Renal cortical epithelial cell (primary cell): ENCODE measurements around the gene PACS1. TPM values are rescaled to one million over a fixed set of nuclear protein-coding genes. Genes with fewer than 3 reads are reported as not detected.
"Not testable (repeated sequence)": the region's sequence is repeated elsewhere in the genome, so short reads cannot be mapped to it uniquely, and the experiment has no call there.

Source experiments
- DNase-seq: peaks from one replicate; pipeline ENCODE4 v3.0.0-alpha.2; 2011; ENCODE audit warnings: low read depth
- total RNA-seq: library from RNA; depleted of rRNA; stranded (reverse); fragments of >200 nt; gene quantifications from 2 replicates; pipeline ENCODE4 v1.2.3, GENCODE V29; 2014

PACS1 gene
- total RNA-seq, 1 donor from 2014 or later: 61.2 TPM

DNA sequence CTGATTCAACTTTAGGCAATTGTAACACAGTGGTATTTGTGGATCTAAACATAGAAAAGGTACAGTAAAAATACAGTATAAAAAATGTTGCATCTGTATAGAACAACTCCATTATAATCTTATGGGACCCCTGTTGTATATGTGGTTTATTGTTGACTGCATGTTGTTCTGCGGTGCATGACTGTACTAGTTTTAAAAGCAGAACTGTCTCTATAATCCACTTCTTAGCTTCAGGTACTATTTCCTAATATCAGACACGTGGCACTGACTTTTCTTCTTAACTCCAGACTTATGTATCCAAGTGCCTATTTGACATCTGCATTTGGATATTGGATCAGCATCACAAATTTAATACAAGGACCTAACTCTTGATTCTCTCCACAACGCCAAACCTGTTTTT lies 41.1 kb downstream of the PACS1 start:
- no peak for DNase-seq

DNA sequence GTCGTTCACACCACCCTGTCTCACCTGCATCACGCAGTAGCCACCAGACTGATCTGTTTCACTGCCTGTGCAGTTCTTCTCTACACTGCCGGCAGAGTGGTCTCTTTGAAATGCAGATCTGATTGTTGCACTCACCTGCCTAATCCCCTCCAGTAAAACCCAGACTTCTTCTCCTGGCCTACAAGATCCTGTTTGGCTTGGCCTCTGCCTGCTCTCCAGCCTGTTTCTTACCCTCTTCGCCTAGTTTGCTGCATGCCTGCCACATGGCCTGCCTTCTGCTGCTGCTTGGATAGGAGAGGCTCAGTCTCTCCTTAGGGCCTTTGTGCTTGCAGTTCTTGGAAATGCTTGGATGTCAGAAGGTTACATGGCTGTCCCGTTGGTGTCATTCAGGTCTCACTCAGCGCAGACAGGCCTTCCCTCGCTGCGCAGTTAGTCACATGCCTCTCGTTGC lies 42.0 kb downstream of the PACS1 start:
- no peak for DNase-seq

DNA sequence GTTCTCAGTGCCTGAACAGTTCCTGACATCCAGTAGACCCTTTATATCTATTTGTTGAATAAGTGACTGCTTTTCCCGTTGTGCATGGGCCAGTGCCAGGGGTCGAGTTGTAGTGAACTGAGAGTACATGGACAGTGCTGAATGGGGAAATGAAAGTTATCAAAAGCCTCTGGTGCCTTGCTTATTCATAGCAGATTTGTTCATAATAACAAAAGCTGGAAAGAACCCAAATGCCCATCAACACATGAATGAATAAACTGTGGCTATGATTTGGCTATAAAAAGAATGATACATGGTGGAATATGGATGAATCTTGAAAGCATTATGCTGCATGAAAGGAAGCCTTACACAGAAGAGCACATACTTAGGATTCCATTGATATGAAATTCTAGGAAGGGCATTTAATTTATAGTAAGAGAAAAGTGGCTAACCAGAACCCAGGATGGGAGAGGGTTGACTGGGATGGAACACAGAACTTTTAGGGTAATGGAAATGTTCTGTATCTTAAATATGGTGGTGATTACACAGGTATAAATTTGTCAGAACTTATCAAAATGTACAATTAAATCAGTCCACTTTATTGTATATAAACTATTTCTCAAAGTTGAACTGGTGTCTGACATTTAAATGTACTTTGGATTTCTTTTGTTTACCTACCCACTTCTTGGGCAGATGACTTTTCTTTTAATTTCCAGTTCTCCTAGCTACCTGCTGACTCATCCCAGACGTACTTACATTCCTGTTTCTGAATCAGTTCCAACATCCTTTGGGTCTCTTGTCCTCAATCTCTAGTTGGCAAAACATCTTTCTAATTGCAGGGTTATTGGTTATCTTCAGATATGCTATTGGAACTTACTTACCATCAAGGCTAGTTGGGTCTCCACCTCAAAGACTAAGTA lies 42.8 kb downstream of the PACS1 start:
- peak; percentile 92 for DNase-seq

DNA sequence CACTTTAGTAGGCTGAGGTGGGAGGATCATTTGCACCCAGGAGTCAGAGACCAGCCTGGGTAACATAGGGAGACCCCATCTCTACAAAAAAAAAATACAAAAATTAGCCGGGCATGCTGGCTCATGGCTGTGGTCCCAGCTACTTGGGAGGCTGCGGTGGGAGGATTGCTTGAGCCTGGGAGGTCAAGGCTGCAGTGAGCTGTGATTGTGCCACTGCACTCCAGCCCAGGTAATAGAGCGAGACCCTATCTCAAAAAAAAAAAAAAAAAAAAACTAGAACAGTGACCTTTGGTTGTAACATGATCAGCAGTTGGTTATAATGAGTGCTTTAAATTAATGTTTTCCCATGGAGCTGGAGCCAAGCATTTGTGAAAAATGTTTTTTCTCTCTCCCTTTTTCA lies 44.9 kb downstream of the PACS1 start:
- not testable (repeated sequence) for DNase-seq

DNA sequence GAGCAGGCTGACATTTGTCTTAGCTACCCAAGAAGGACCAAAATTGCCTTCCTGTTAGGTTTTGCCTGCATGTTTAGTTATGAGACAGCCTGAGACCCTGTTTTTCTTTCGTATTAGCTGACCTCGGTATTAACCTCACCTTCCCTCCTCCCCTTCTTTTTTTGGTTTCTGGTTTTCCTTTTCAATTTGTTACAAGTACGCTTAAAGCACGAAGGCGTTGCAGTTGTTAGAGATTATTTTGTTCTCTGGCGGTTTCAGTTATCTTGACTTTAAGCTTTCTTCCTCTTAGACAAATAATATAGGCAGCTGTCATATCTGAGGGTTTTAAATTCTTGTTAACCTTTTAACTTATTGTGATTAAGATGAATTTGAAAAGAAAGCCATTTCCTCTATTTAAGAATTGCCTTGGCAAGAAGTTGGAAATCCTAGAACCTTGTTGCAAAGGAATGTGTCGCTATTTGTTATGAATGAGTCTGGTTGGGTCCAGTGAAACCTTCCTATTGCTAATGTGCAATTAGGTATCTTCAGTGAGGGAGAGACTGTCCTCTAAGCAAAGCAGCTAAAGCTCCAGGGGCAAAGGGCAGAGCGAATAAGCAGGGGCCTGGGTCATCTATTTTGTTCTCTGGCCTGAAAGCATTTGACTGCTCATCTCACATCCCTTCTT lies 45.7 kb downstream of the PACS1 start:
- no peak for DNase-seq

DNA sequence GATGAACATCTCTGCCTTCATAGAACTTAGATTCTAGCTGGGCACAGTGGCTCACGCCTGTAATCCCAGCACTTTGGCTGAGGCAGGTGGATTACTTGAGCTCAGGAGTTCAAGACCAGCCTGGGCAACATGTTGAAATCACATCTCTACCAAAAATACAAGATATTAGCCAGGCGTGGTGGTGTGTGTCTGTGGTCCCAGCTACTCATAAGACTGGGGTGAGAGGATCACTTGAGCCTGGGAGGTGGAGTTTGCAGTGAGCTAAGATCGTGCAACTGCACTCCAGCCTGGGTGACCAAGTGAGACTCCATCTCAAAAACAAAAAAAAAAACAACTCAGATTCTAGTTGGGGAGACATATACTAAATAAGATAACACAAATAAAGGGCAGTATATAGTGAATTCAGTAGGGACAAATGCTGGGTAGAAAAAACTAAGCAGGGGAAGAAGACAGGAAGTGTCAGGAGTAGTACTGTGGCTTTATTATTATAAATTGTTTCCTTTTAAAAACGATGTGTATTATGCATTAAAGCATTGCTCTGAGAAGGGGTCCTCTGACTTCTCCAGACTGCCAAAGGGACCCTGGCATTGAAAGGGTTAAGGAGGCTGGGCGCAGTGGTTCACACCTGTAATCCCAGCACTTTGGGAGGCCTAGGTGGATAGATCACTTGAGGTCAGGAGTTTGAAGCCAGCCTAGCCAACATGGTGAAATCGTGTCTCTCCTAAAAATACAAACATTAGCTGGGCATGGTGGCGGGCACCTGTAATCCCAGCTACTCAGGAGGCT lies 46.7 kb downstream of the PACS1 start:
- DNase-seq: no peak

DNA sequence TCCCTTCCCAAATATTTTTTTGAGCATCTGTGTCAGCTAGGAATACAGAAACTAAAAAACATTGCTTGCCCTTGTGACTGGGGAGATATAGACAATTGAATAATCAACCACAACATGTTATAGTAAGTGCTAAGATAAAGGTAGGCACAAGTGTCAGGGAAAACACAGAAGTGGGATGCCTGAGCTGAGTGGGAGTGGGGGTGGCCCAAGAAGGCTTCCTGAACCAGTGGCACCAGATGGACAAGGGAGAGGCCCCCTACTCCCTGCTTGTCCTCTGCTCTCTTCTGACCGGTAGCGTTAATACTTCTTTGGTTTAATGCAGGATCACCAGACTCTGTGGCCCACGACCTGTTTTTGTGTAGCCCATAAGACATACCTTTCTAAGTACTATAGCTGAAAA lies 48.8 kb downstream of the PACS1 start:
- DNase-seq: no peak

DNA sequence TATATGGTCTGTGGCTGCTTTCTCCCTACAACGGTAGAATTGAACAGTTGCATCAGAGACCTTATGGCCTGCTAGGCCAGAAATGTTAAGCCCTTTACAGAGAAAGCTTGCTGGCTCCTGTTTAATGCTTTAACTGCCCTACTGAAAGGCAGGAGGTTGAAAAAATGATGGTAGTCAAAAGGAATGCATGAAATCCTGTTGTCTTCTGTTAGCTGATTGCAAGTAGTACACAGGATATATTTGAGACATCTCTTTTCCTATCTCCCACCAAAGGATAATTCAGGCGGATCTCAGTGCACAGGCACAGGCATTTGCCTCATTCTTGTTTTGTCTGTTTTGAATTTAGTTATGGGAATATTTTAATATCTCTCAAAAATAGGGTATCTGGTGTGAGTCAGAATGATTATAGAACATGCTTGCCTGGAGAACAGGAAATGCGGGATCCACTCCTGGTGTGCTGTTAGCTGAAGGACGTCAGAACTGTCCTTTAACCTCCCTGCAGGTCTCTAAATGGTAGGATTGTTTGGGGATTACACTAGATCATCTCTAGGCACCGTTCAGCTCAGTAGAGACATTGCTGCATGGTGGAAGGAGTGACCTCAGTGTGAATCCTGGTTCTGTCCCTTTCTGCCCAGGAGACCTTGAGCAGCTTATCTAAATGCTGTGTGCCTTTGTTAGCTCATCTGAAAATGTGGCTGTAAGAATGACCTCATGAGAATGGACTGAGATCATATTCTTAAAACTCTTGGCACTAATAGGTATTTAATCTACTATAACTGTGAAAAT lies 49.5 kb downstream of the PACS1 start:
- DNase-seq: peak; percentile 64

DNA sequence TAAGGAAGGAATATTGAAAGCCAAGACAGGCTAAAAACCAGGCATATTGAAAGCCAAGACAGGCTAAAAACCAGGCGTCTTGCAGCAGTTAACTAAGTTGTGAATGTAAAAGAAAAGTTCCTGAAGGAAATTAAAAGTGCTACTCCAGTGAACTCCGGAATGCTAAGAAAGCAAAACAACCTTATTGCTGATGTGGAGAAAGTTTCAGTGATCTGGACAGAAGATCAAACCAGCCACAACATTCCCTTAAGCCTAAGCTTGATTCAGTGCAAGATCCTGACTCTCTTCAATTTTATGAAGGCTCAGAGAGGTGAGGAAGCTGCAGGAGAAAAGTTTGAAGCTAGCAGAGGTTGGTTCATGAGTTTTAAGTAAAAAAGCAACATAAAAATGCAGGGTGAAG lies 51.4 kb downstream of the PACS1 start:
- DNase-seq: peak; percentile 65

DNA sequence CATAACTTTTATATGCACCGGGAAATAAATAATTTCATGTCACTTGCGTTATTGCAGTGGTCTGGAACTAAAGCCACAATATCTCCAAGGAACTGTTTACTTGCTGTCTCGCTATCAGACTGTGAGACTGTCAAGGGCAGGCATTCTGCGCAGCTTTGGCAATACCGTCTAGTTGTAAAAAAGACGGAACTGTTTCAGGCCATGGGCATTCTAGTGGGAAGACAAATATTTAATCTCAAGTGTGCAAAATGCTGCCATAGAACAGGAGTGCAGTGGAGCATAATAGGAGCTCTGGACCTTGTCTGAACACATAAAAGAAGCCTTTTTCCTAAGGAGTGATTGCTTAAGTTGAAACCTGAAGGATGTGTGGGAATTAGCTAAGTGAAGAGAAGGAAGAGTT lies 53.8 kb downstream of the PACS1 start:
- peak; percentile 89 for DNase-seq

DNA sequence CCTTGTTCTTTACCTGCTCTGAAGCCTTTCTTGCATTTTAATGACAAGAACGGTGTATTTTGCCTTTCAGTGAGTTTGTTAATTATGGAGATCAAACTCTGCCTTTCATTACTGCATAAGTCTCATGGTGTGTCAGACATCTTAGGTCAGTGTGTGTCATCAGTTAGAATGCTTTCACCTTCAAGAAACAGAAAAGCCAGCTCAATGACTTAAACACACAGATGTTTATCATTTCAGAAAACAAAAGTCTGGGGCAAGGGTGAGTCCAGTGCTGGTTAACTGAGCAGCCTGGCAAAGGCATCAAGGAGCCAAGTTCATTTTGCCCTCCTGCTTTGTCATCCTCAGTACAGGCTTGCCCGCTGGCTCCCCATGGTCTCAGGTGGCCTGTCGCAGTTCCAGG lies 54.5 kb downstream of the PACS1 start:
- DNase-seq: peak; percentile 72

DNA sequence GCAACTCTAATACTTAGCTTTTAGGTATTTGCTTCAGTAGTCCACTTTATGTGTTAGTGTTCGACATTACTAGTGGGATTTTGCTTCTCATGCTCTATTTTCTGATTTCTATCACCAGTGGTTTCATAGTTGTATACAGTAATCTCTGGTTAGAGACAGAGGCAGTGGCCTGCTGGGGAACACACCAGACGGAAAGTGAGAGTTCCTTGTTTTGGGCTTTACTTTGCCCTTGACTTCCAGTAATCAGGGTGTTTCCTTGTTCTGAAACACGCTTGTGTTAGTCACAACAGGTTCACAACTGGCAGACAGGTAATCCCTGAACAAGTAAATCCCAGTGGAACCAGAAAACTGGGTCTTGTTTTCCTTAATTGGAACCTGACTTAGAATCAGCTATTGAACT lies 56.0 kb downstream of the PACS1 start:
- DNase-seq: peak; percentile 58

DNA sequence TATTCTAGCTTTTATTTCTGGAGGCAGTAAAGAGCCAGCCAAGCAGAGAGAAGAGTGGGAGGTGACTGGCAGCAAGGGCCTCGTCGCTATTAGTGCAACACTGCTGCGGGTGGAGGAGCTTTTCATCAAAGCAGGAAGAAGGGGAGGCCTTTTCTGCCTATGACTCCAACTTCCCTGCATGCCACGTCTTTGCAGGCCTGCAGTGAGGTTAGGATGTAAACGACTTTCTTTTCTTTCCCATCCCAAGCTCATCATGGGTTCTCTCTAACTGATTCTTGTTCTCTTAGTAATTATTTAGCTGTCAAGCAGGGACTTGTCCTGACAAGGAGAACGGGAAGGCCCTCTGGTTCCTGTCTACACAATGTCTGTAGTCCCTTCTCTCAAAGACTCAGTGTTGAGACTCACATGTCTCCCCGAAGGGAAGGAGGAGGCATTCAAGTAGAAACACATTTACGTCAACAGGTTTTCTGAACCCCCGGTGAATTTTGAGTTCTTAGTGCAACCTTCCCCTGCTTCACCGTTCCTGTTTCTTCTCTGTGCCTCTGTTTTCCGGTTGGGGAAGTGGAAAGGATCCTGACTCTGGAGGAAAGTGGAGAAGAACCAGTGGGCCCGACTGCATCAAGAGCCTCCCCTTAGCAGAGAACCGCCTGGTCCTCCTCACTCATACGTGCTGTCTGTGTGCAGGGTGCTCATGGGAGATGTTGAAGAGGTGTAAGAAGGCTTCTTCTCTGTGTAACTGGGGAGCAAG lies 56.9 kb downstream of the PACS1 start:
- DNase-seq: peak; percentile 80

DNA sequence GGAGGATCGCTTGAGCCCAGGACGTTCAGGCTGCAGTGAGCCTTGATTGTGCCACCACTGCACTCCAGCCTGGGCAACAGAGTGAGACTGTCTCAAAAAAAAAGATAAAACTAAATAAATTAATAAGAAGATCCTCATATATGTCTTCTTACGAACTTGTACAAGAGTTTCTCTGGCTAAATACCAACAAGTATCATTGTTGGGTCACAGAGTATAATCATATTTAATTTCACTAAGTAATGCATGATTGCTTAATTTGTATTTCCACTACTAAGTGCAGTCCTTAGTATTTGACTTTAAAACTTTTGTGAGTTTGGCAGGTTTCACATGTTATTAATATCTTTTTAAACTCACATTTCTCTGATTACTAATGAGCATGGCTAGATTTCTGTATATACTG lies 60.9 kb downstream of the PACS1 start:
- DNase-seq: no peak

DNA sequence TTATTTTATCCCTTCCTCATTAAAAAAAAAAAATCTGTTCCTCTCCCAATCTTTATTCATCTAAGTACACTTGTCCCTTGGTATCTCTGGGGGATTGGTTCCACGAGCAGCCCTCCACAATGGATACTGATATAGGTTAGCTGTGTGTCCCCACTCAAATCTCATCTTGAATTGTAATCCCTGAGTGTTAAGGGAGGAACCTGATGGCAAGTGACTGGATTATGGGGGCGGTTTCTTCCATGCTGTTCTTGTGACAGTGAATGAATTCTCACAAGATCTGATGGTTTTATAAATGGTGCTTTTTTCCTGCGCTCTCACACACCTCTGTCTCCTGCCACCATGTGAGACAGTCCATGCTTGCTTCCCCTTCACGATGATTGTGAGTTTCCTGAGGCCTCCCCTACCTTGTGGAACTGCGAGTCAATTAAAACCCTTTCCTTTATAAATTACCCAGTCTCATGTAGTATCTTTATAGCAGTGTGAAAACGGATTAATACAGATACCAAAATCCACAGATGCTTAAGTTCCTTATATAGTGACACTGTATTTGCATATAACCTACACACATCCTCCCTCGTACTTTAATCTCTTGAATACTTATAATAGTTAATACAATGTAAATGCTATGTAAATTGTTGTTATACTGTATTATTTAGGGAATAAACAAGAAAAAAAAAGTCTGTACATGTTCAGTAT lies 62.0 kb downstream of the PACS1 start:
- no peak for DNase-seq

DNA sequence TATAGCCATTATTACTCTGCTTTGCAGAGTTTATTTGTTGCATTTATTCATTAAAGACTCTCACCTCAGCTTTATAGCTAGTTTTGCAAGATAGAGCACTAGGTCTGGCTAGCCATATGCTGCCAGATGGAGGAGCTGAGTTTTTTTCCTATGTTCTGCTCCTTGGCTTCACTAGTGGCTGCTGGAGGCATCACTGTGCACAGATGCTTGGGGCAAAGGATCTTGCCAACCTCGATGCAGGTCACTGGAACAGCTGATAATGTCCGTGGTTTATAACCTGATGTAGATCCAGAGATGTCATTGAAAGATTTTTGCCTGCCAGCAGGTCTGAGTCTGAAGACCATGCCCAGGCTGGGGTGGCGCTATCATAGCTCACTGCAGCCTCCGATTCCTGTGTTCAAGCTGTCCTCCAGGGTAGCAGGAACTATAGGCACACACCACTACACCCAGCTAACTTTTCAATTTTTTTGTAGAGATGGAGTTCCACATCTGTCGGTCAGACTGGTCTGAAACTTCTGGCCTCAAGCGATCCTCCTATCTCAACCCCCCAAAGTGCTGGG lies 63.2 kb downstream of the PACS1 start:
- no peak for DNase-seq

DNA sequence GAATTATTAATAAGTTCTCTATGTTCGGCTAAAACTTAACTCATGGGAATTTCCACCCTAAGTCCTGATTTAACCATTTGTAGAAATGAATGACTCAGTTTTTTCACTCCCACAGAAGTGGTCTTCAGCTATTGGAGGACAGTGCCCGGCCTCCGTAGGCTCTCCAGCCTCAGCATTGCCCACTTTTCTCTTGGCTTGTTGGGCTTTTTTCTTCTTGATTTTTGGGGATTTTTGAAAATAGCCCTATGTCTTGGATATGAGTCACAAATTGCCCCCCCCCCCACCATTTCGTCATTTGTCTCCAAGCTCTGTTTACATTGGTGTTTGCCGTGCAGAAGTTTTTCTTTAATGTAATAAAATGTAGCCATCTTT lies 66.7 kb downstream of the PACS1 start:
- peak; percentile 45 for DNase-seq

DNA sequence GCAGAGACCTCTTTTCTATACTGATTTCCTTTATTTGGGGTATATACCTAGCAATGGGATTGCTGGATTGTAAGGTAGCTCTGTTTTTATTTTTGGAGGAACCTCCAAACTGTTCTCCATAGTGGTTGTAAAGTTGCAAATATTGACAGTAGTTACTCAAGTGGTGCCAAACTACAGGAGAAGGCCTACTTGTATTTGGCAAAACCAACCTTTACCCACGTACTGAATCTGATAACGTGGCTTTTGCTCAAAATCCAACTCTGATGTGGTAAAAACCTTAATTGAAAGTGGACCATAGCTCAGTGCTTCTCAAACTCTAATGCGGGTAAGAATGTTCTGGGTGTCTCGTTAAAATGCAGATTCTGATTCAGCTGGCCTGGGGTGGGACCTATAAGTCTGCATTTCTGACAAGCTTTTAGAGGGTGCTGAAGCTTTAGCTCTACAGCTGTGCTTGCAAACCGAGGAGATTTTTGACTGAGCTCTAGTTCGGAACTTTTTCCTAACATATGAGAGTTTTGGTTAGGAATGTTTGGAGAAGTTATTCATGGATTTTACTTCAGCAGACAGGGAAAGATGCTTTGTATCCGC lies 69.8 kb downstream of the PACS1 start:
- DNase-seq: no peak
